GM23248 (cell line): Measurements from ENCODE around the gene RHBDL3. TPM values are rescaled to one million over a fixed set of nuclear protein-coding genes. Genes with fewer than 3 reads are reported as not detected.
"Not testable (repeated sequence)": the region's sequence is repeated elsewhere in the genome, so short reads cannot be mapped to it uniquely, and the experiment has no call there.

Experiments
- DNase-seq: peaks from one replicate; pipeline ENCODE4 v3.0.0-alpha.2; 2015
- H2AFZ ChIP-seq: fragments of 200-600 bp; sonication (generic); 2 replicates; pipeline ENCODE4 v1.6.1; 2016; ENCODE audit warnings: antibody characterized with exemption
- H3F3A ChIP-seq: fragments of 200-600 bp; sonication (generic); 2 replicates; pipeline ENCODE4 v1.6.1; 2016; ENCODE audit warnings: mild to moderate bottlenecking, antibody characterized with exemption, mixed run types; ENCODE audit not compliant: insufficient read depth
- H3K27ac ChIP-seq: fragments of 200-600 bp; sonication (generic); 2 replicates; pipeline ENCODE4 v1.5.1; 2016; ENCODE audit warnings: mild to moderate bottlenecking
- H3K27me3 ChIP-seq: fragments of 200-600 bp; sonication (generic); replicated peaks from 2 replicates; pipeline ENCODE4 v1.6.1; 2016; ENCODE audit warnings: mild to moderate bottlenecking; ENCODE audit not compliant: insufficient read depth
- H3K36me3 ChIP-seq: fragments of 200-600 bp; sonication (generic); 2 replicates; pipeline ENCODE4 v1.6.1; 2016; ENCODE audit warnings: low read depth, mild to moderate bottlenecking
- H3K4me1 ChIP-seq: fragments of 200-600 bp; sonication (generic); 2 replicates; pipeline ENCODE4 v1.6.1; 2016; ENCODE audit warnings: mild to moderate bottlenecking; ENCODE audit not compliant: insufficient read depth
- H3K4me2 ChIP-seq: fragments of 200-600 bp; sonication (generic); one replicate; pipeline ENCODE4 v1.6.1; 2016; ENCODE audit warnings: mild to moderate bottlenecking; ENCODE audit not compliant: unreplicated experiment
- H3K4me3 ChIP-seq: fragments of 200-600 bp; sonication (generic); 2 replicates; pipeline ENCODE4 v1.5.1; 2016; ENCODE audit warnings: mild to moderate bottlenecking
- H3K79me2 ChIP-seq: fragments of 200-600 bp; sonication (generic); 2 replicates; pipeline ENCODE4 v1.6.1; 2016; ENCODE audit warnings: mild to moderate bottlenecking; ENCODE audit not compliant: insufficient read depth
- H3K9ac ChIP-seq: fragments of 200-600 bp; sonication (generic); 2 replicates; pipeline ENCODE4 v1.6.1; 2016; ENCODE audit warnings: mild to moderate bottlenecking
- H3K9me2 ChIP-seq: fragments of 200-600 bp; sonication (generic); 2 replicates; pipeline ENCODE4 v1.6.1; 2016; ENCODE audit warnings: mixed run types, mild to moderate bottlenecking, moderate library complexity; ENCODE audit not compliant: insufficient read depth
- H3K9me3 ChIP-seq: fragments of 200-600 bp; sonication (generic); one replicate; pipeline ENCODE4 v1.6.1; 2017; ENCODE audit warnings: low read depth
- H4K20me1 ChIP-seq: fragments of 200-600 bp; sonication (generic); 2 replicates; pipeline ENCODE4 v1.6.0; 2016; ENCODE audit not compliant: insufficient read depth
- EZH2 ChIP-seq: fragments of 200-600 bp; sonication (generic); IDR thresholded peaks from 2 replicates; pipeline ENCODE4 v1.6.1; 2018; ENCODE audit warnings: antibody characterized with exemption, mild to moderate bottlenecking; ENCODE audit not compliant: insufficient read depth, poor library complexity, severe bottlenecking
- EZH2phosphoT487 ChIP-seq: fragments of 200-600 bp; sonication (generic); IDR thresholded peaks from 2 replicates; pipeline ENCODE4 v1.6.1; 2018; ENCODE audit warnings: antibody characterized with exemption, moderate library complexity, mild to moderate bottlenecking, low read depth; ENCODE audit not compliant: insufficient read depth
- WGBS, 2 experiments: methylation state at CpG; one replicate each; pipeline ENCODE4 v1.1.6; 2015 to 2017; ENCODE audit warnings: low lambda C conversion rate in 2 of 2, low coverage in 1 of 2; ENCODE audit errors: missing lambda C conversion rate in 2 of 2; 5-methylcytosine and 5-hydroxymethylcytosine counted together
- in situ Hi-C: fragments of 300-500 bp; cut with MboI; formaldehyde crosslinking; loops from 2 replicates; pipeline ENCODE4 v1.15.0; 2020
- polyA plus RNA-seq: library from polyadenylated mRNA; unstranded; fragments of >200 nt; fragmentation: Nextera tagmentation; extraction: Ambion mirVana; gene quantifications from 2 replicates; pipeline ENCODE4 v1.2.1, GENCODE V29; 2016
- total RNA-seq: library from RNA; depleted of rRNA; stranded (reverse); fragments of >200 nt; shearing (Covaris generic); gene quantifications from 2 replicates; pipeline ENCODE4 v1.2.3, GENCODE V29; 2014

The RHBDL3 gene
- total and polyA plus RNA-seq, 2 experiments from 2014 or later, result 0.09 to 0.11 TPM

DNA sequence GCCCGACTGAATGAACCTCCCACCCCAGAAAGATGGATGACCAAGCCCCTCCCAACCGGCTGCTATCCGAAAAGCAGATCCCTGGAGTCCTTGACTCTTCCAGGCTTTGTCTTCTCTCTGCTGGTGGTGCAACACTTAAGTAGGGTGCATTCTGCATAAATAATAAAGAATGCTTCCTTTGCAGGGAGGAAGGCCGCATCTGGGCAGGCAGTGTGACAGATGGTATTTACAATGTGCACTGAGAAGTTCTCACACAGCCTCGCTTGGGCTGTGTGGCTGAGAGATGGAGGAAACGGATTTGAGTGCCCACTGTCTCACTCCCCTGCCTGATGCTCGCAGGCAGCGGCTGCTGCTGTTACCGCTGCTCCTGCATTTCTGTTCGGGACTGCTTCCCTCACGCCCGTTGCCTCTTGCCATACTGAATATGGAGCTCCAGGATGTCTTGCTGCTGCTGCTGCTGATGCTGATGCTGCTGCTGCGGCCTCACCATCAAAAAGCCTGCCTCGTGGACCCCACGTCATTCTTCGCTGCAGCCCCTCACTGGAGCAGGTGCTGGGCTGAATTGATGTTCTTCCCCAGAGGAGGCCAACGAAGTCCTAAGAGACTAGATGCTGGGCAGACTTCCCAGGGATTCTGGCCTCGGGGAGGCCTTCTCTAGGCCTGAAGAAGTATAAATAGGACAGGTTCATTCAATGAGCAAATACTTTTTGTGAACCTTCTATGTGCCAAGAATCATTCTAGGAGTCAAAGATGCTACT lies 7.1 kb upstream of the RHBDL3 start:
- no peaks in the 10 kb centered on the region for H3K9me2 ChIP-seq
- H3F3A ChIP-seq, result no peaks in the 10 kb centered on the region
- H3K79me2 ChIP-seq, result no peaks in the 10 kb centered on the region
- TF ChIP-seq EZH2 (no peak), EZH2phosphoT487 (no peak)
- H3K9ac ChIP-seq, result no peak overlapping the region
- H3K36me3 ChIP-seq, result no peaks in the 10 kb centered on the region
- H3K27me3 ChIP-seq, result peaks cover 13% of the 10 kb centered on the region
- in situ Hi-C loops, result no loop called here
- H3K27ac ChIP-seq, result no peak overlapping the region
- no peaks in the 10 kb centered on the region for H3K9me3 ChIP-seq
- no peak overlapping the region for H2AFZ ChIP-seq
- H3K4me3 ChIP-seq, result no peak overlapping the region
- DNase-seq, result no peak
- 0 out of 2 replicates have a peak, but pooled peaks cover 6% of the 10 kb centered on the region for H3K4me1 ChIP-seq
- no peak overlapping the region for H3K4me2 ChIP-seq
- WGBS, 2 experiments, result 69 to 70% methylated on average over 18 of the region's 18 CpGs
- H4K20me1 ChIP-seq, result no peaks in the 10 kb centered on the region

DNA sequence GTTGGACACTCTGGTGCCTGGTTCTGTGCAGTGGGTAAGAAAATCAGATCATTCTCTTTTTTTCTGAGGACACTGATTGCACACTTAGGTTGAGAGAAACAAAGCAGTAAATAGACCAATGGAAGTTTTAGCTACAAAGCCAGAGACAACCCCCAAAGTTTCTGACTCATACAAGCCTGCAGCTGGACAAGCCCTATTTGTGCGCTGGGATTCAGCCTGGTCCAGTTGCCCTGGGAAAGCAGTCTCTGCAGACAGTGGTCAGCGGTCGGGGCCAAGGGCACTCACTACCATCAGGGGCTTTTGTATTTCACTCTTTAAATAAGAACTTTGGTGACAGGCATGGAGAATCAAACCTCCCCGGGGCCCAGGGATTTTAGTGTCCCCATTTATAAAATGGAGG lies 6.0 kb upstream of the RHBDL3 start:
- Histone ChIP-seq H3K9me2 (no peaks in the 10 kb centered on the region), H3F3A (no peaks in the 10 kb centered on the region), H3K9ac (no peak overlapping the region), H3K4me3 (no peak overlapping the region), H3K9me3 (no peaks in the 10 kb centered on the region), H3K4me1 (0 out of 2 replicates have a peak, but pooled peaks cover 6% of the 10 kb centered on the region), H2AFZ (no peak overlapping the region), H3K27me3 (peaks cover 23% of the 10 kb centered on the region), H3K4me2 (no peak overlapping the region), H3K27ac (no peak overlapping the region), H3K79me2 (no peaks in the 10 kb centered on the region), H4K20me1 (no peaks in the 10 kb centered on the region), H3K36me3 (no peaks in the 10 kb centered on the region)
- peak; percentile 64 for DNase-seq
- in situ Hi-C loops, result no loop called here
- TF ChIP-seq EZH2phosphoT487, result no peak
- no peak for TF ChIP-seq EZH2
- 76% methylated on average over 4 of the region's 4 CpGs for WGBS, 2 experiments

DNA sequence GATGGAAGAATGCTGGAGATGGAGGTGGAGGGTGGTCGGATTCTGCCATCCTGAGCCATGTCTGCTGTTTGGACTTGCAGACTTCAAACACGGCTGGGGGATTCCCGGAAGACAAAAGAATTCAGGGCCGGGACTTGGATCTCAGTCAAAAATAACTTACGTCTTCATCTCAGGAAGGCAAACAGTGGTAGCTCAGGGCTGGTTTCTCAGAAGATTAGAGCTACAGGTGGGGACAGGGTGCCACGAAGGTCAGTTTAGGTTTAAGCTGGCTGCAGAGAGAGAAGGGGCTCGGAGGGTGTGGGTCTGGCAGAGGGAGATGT lies 4.3 kb upstream of the RHBDL3 start:
- no peaks in the 10 kb centered on the region for H3K4me1 ChIP-seq
- no peak overlapping the region for H3K27ac ChIP-seq
- H4K20me1 ChIP-seq, result no peaks in the 10 kb centered on the region
- 29 to 33% methylated on average over 7 of the region's 7 CpGs for WGBS, 2 experiments
- H3K9me2 ChIP-seq, result no peaks in the 10 kb centered on the region
- DNase-seq, result no peak
- no peaks in the 10 kb centered on the region for H3K36me3 ChIP-seq
- in situ Hi-C loops, result no loop called here
- H3K9me3 ChIP-seq, result no peaks in the 10 kb centered on the region
- no peak overlapping the region for H3K4me3 ChIP-seq
- peaks cover 24% of the 10 kb centered on the region for H3K27me3 ChIP-seq
- H3K4me2 ChIP-seq, result no peak overlapping the region
- H2AFZ ChIP-seq, result no peak overlapping the region
- H3K79me2 ChIP-seq, result no peaks in the 10 kb centered on the region
- H3K9ac ChIP-seq, result no peak overlapping the region
- 0 out of 2 replicates have a peak, but pooled peaks cover 3% of the 10 kb centered on the region for H3F3A ChIP-seq
- TF ChIP-seq EZH2 (no peak), EZH2phosphoT487 (no peak)

DNA sequence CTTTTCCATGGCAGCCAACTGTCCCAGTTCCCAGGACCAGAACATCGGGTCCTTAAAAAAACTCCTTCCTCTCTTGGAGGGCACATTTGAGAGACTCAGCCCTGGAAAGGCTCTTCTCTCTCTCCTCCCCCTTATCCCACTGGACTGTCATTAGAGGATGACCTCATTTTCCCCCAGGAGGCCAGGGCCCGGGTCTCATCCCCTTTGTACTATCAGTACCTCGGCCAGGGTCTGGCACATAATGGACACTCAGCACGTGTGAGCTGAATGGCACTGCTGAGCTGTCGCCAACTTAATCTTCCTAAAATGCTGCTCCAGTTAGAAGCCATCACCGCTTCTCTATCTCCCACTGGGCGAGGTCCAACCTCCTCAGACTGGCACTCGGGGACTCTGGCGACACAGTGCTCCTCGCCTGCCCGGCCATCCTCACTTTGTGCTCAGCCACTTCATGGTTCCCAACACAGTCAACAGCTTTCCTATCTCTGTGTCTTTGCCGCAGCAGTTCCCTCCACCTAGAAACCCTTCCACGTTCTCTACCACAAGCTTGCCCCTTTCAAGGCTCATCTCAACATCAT lies 3.6 kb upstream of the RHBDL3 start:
- Histone ChIP-seq H3K27ac (no peak overlapping the region), H3K4me3 (no peak overlapping the region), H3K4me2 (no peak overlapping the region), H3K9me2 (no peaks in the 10 kb centered on the region), H3K9me3 (no peaks in the 10 kb centered on the region), H3K27me3 (peaks cover 30% of the 10 kb centered on the region), H3K9ac (no peak overlapping the region), H3K79me2 (no peaks in the 10 kb centered on the region), H3K36me3 (no peaks in the 10 kb centered on the region), H4K20me1 (no peaks in the 10 kb centered on the region), H3K4me1 (no peaks in the 10 kb centered on the region), H3F3A (0 out of 2 replicates have a peak, but pooled peaks cover 3% of the 10 kb centered on the region), H2AFZ (no peak overlapping the region)
- DNase-seq, result no peak
- in situ Hi-C loops, result no loop called here
- TF ChIP-seq EZH2phosphoT487 (no peak), EZH2 (no peak)
- 68 to 71% methylated on average over 13 of the region's 13 CpGs for WGBS, 2 experiments

DNA sequence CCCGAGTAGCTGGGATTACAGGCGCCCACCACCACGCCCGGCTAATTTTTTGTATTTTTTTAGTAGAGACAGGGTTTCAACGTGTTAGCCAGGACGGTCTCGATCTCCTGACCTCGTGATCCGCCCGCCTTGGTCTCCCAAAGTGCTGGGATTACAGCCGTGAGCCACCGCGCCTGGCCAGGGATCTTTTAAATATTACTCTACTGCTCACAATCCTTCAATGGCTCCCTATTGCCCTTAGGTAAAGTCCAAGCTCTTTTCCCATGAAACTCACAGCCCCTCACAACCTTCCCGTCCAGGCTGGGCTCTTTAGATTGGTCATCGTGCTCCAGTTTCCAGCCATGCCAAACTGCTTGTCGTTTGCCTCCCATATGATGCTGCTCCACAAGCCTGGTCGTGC lies 2.1 kb upstream of the RHBDL3 start:
- WGBS, 2 experiments, result 87% methylated on average over 17 of the region's 17 CpGs
- H2AFZ ChIP-seq, H3K4me2 ChIP-seq, H3K9me3 ChIP-seq, H3K4me3 ChIP-seq, H4K20me1 ChIP-seq, H3F3A ChIP-seq, H3K4me1 ChIP-seq, H3K79me2 ChIP-seq, H3K9me2 ChIP-seq, DNase-seq, H3K36me3 ChIP-seq, in situ Hi-C loops, H3K27ac ChIP-seq, H3K9ac ChIP-seq: not testable (repeated sequence)
- peaks cover 32% of the 10 kb centered on the region for H3K27me3 ChIP-seq
